ENCODE data around the gene FRMPD2. TPM values are rescaled to one million over a fixed set of nuclear protein-coding genes. Genes with fewer than 3 reads are reported as not detected.

FRMPD2 gene
- total and polyA plus RNA-seq, 11 donors = 0.20 to 0.66 TPM; not detected in 9

- H3K27ac ChIP-seq = no peak overlapping the region
- DNase-seq (no peak), ATAC-seq (no peak)
- H3K9me3 ChIP-seq = no peaks in the 10 kb centered on the region
- TF ChIP-seq POLR2A (IDR thresholded peaks at IDR 0.05) = no peak
- no peak for TF ChIP-seq CTCF (IDR thresholded peaks at IDR 0.05)
- H3K27me3 ChIP-seq = no peaks in the 10 kb centered on the region
- no peaks in the 10 kb centered on the region for H3K4me1 ChIP-seq
- no peaks in the 10 kb centered on the region for H3K36me3 ChIP-seq
- 88 to 97% (median 89%) methylated on average over 2 of the region's 2 CpGs for WGBS, 4 donors
- intact Hi-C loops (cut with DNase I) = no loop called here
- H3K4me3 ChIP-seq = no peak overlapping the region
These were observed 34.9 kb downstream of the FRMPD2 start for GRCh38 chr10:48239618-48240017.

- TF ChIP-seq CTCF (IDR thresholded peaks at IDR 0.05) (no peak), POLR2A (IDR thresholded peaks at IDR 0.05) (no peak)
- intact Hi-C loops (cut with DNase I) = no loop called here
- no peak for DNase-seq
- Histone ChIP-seq H3K27ac (no peak overlapping the region), H3K4me1 (peaks cover 0 to 3% (median 0%) of the 10 kb centered on the region in 12 donors), H3K36me3 (no peaks in the 10 kb centered on the region), H3K27me3 (no peaks in the 10 kb centered on the region), H3K4me3 (no peak overlapping the region), H3K9me3 (no peaks in the 10 kb centered on the region)
- WGBS, 4 donors = 63 to 70% (median 67%) methylated on average over 9 of the region's 9 CpGs
- ATAC-seq = no peak
These were observed 35.5 kb downstream of the FRMPD2 start for GRCh38 chr10:48238826-48239520.

- no peak overlapping the region for H3K4me3 ChIP-seq
- H3K9me3 ChIP-seq = no peaks in the 10 kb centered on the region
- DNase-seq (no peak), ATAC-seq (no peak)
- no peak for TF ChIP-seq POLR2A (IDR thresholded peaks at IDR 0.05)
- no peak for TF ChIP-seq CTCF (IDR thresholded peaks at IDR 0.05)
- no peaks in the 10 kb centered on the region for H3K36me3 ChIP-seq
- no peak overlapping the region for H3K27ac ChIP-seq
- peaks cover 0 to 5% (median 0%) of the 10 kb centered on the region in 12 donors for H3K4me1 ChIP-seq
- no peaks in the 10 kb centered on the region for H3K27me3 ChIP-seq
- WGBS, 4 donors = 90 to 95% (median 94%) methylated on average over 12 to 16 of the region's 16 CpGs
- intact Hi-C loops (cut with DNase I) = no loop called here
These were observed 36.9 kb downstream of the FRMPD2 start for GRCh38 chr10:48237259-48238250.

- peaks cover 0 to 5% (median 0%) of the 10 kb centered on the region in 12 donors for H3K4me1 ChIP-seq
- WGBS, 4 donors = 77 to 82% (median 81%) methylated on average over 6 of the region's 6 CpGs
- no peaks in the 10 kb centered on the region for H3K27me3 ChIP-seq
- no peak overlapping the region for H3K27ac ChIP-seq
- no peak for TF ChIP-seq POLR2A (IDR thresholded peaks at IDR 0.05)
- no peak for TF ChIP-seq CTCF (IDR thresholded peaks at IDR 0.05)
- H3K36me3 ChIP-seq = no peaks in the 10 kb centered on the region
- no peak overlapping the region for H3K4me3 ChIP-seq
- DNase-seq (no peak), ATAC-seq (no peak)
- intact Hi-C loops (cut with DNase I) = no loop called here
- H3K9me3 ChIP-seq = no peaks in the 10 kb centered on the region
These were observed 38.3 kb downstream of the FRMPD2 start for GRCh38 chr10:48236199-48236621.

All from heart left ventricle (tissue), 16 donors.